Heart left ventricle (tissue), 16 donors: ENCODE data around the gene DROSHA. TPM values are rescaled to one million over a fixed set of nuclear protein-coding genes. Genes with fewer than 3 reads are reported as not detected.
A peak's percentile ranks its signal among the peaks of the same experiment; 100 is the strongest.

Experiments used
- ATAC-seq, 4 donors: fragments of 200-7000 bp; cut with Tn5 transposase; one replicate each; pipeline ENCODE4 v1.9.1; 2020 to 2022; ENCODE audit warnings: moderate library complexity in 4 of 4, mild to moderate bottlenecking in 3 of 4, moderate number of reproducible peaks in 1 of 4
- DNase-seq, 5 donors: peaks; one replicate each; pipeline ENCODE4 v3.0.0-alpha.2; 2020
- H3K27ac ChIP-seq, 12 donors: fragments of 200-600 bp; sonication (generic) in 4 of 12; one replicate each; pipeline versions ENCODE4 v1.5.0 to v1.8.0; 2016 to 2022; ENCODE audit warnings: mild to moderate bottlenecking in 2 of 12
- H3K27me3 ChIP-seq, 9 donors: fragments of 200-600 bp; sonication (generic) in 2 of 9; one replicate each; pipeline versions ENCODE4 v1.5.1 to v1.8.0; 2016 to 2022; ENCODE audit warnings: mild to moderate bottlenecking in 3 of 9
- H3K36me3 ChIP-seq, 9 donors: fragments of 200-600 bp; sonication (generic) in 2 of 9; one replicate each; pipeline versions ENCODE4 v1.5.0 to v1.8.0; 2018 to 2022; ENCODE audit warnings: mild to moderate bottlenecking in 2 of 9
- H3K4me1 ChIP-seq, 12 donors: fragments of 200-600 bp; sonication (generic) in 4 of 12; one replicate each; pipeline versions ENCODE4 v1.5.0 to v1.8.0; 2016 to 2022; ENCODE audit warnings: mild to moderate bottlenecking in 3 of 12
- H3K4me3 ChIP-seq, 12 donors: fragments of 200-600 bp; sonication (generic) in 4 of 12; one replicate each; pipeline versions ENCODE4 v1.5.0 to v1.8.0; 2017 to 2022; ENCODE audit warnings: mild to moderate bottlenecking in 9 of 12, moderate library complexity in 4 of 12
- H3K9me3 ChIP-seq, 12 donors: fragments of 200-600 bp; sonication (generic) in 4 of 12; one replicate each; pipeline versions ENCODE4 v1.5.0 to v1.8.0; 2016 to 2022; ENCODE audit warnings: mild to moderate bottlenecking in 1 of 12
- CTCF ChIP-seq, 12 donors: fragments of 200-600 bp; sonication (generic) in 4 of 12; IDR thresholded peaks; one replicate each; pipeline versions ENCODE4 v1.5.0 to v1.8.0; 2018 to 2022; ENCODE audit warnings: antibody characterized with exemption in 12 of 12, mild to moderate bottlenecking in 5 of 12
- POLR2A ChIP-seq, 2 donors: fragments of 450-650 bp; IDR thresholded peaks; one replicate each; pipeline ENCODE4 v1.6.1; 2017; ENCODE audit warnings: antibody characterized with exemption in 2 of 2, mild to moderate bottlenecking in 2 of 2, moderate library complexity in 2 of 2
- WGBS, 4 donors: extraction: QIAGEN DNeasy Blood & Tissue Kit in 2 of 4; methylation state at CpG; one replicate each; pipeline versions ENCODE4 v1.1.5 to v1.1.7; 2013 to 2018; 5-methylcytosine and 5-hydroxymethylcytosine counted together
- intact Hi-C, 10 donors: fragments of 100-400 bp; cut with DNase I; formaldehyde crosslinking; loops; one replicate each; pipeline versions ENCODE4 v1.11.1 to v1.14.2; 2022
- polyA plus RNA-seq, 2 donors: library from polyadenylated mRNA; stranded (reverse); fragments of 200-250 nt; gene quantifications; one replicate each; pipeline ENCODE4 v1.2.3, GENCODE V29; 2013
- total RNA-seq, 9 donors: library from RNA; depleted of rRNA in 2 of 9; stranded (reverse); fragments of >200 nt in 2 of 9; fragmentation: NEBNext Ultra II Directional in 3 of 9; extraction: Animal tissue kit (Norgen Biotek cat#: 25700) in 3 of 9; gene quantifications; one replicate each; pipeline versions ENCODE4 v1.1.0 to v1.2.4, GENCODE V29; 2016 to 2023
- donor health status: ischemic (EF 13 %, LVEDD 7.1; RV severe dilation, severe dysfunction).
- donor health status: healthy with polysubstance abuse.
- donor health status: DM: no; HTN: yes; CAD: no.
- donor health status: DM: no; HTN: no; CAD: no.
- donor health status: ischemic (EF 25% LVEDD 6.9; RV normal size, moderate dysfunction).
- donor health status: ischemic (EF 25% LVEDD 5.7; RV mildly dilated, moderate dysfunction).
- donor health status: healthy.
- donor health status: DM: yes; HTN: yes; CAD: no.
- donor health status: ischemic (EF 35%, LVEDD 5.7; RV mildly dilated, moderate dysfunction).
- donor health status: nonischemic (EF 11% LVEDD 7.7; RV severe dilation, severe dysfunction).
- donor health status: DM: yes; HTN: yes; CAD: no.
- donor health status: PGD.
- donor health status: ischemic (EF 29% LVEDD 5.4; RV normal size, mild dysfunction).
- donor health status: nonischemic (EF 23%, LVEDD 6.1; RV moderate dilation, normal function).

The DROSHA gene
- total and polyA plus RNA-seq, 11 donors: 19.3 to 55.6 (median 33.2) TPM

- H3K36me3 ChIP-seq: peaks cover 0 to 81% (median 75%) of the 10 kb centered on the region in 9 donors
- 84 to 91% (median 88%) methylated on average over 3 of the region's 3 CpGs for WGBS, 4 donors
Measured at GRCh38 chr5:31536873-31537272, 5.0 kb upstream of the DROSHA start.

GRCh38 chr5:31534527-31535046, 2.7 kb upstream of the DROSHA start:
- WGBS, 4 donors: 86 to 94% (median 90%) methylated on average over 1 of the region's 1 CpG
- intact Hi-C loops: no loop called here
- Histone ChIP-seq H3K36me3 (peaks cover 0 to 59% (median 54%) of the 10 kb centered on the region in 9 donors), H3K4me3 (no peak overlapping the region), H3K27ac (no peak overlapping the region), H3K4me1 (peaks cover 8 to 32% (median 26%) of the 10 kb centered on the region in 12 donors), H3K9me3 (no peaks in the 10 kb centered on the region), H3K27me3 (no peaks in the 10 kb centered on the region)
- no peak for ATAC-seq
- TF ChIP-seq POLR2A (IDR thresholded peaks at IDR 0.05): no peak
- TF ChIP-seq CTCF (IDR thresholded peaks at IDR 0.05): no peak
- no peak for DNase-seq

More at GRCh38 chr5:31536873-31537272, 5.0 kb upstream of the DROSHA start:
- no peak for ATAC-seq
- H3K4me1 ChIP-seq: peaks cover 0 to 17% (median 11%) of the 10 kb centered on the region in 12 donors
- DNase-seq: no peak
- H3K4me3 ChIP-seq: no peak overlapping the region
- H3K9me3 ChIP-seq: no peaks in the 10 kb centered on the region
- TF ChIP-seq POLR2A (IDR thresholded peaks at IDR 0.05): no peak
- no peak for TF ChIP-seq CTCF (IDR thresholded peaks at IDR 0.05)
- intact Hi-C loops: no loop called here
- no peak overlapping the region for H3K27ac ChIP-seq
- H3K27me3 ChIP-seq: no peaks in the 10 kb centered on the region

- H3K36me3 ChIP-seq: peaks cover 0 to 59% (median 49%) of the 10 kb centered on the region in 9 donors
- no peaks in the 10 kb centered on the region for H3K9me3 ChIP-seq
- DNase-seq (no peak), ATAC-seq (peak; percentile 23 to 47 (median 36))
- H3K4me3 ChIP-seq: peak overlapping the region; percentile 47 to 94 (median 82)
- H3K4me1 ChIP-seq: peaks cover 8 to 32% (median 26%) of the 10 kb centered on the region in 12 donors
- WGBS, 4 donors: 0 to 1% (median 1%) methylated on average over 13 of the region's 13 CpGs
- peak overlapping the region in 11 of 12 donors; percentile 65 to 85 (median 75) for H3K27ac ChIP-seq
- TF ChIP-seq POLR2A (IDR thresholded peaks at IDR 0.05): no peak
- no peak for TF ChIP-seq CTCF (IDR thresholded peaks at IDR 0.05)
- H3K27me3 ChIP-seq: no peaks in the 10 kb centered on the region
- intact Hi-C loops: no loop called here
Measured at GRCh38 chr5:31531543-31531887, 378 bp downstream of the DROSHA start.

- peaks cover 0 to 59% (median 48%) of the 10 kb centered on the region in 9 donors for H3K36me3 ChIP-seq
- intact Hi-C loops: no loop called here
Measured at GRCh38 chr5:31530541-31531265, 1.2 kb downstream of the DROSHA start.

More at GRCh38 chr5:31530541-31531265, 1.2 kb downstream of the DROSHA start:
- no peak for TF ChIP-seq POLR2A (IDR thresholded peaks at IDR 0.05)
- TF ChIP-seq CTCF (IDR thresholded peaks at IDR 0.05): no peak
- Histone ChIP-seq H3K4me1 (peaks cover 8 to 32% (median 26%) of the 10 kb centered on the region in 12 donors), H3K27me3 (no peaks in the 10 kb centered on the region), H3K9me3 (no peaks in the 10 kb centered on the region), H3K4me3 (peak overlapping the region in 9 of 12 donors; percentile 72 to 94 (median 85)), H3K27ac (no peak overlapping the region)
- ATAC-seq (no peak), DNase-seq (no peak)
- WGBS, 4 donors: 76 to 81% (median 80%) methylated on average over 9 of the region's 9 CpGs
